DOHH2 (cell line): ENCODE results near the gene MATN3.

Experiments used
- CTCF ChIP-seq: fragments of 200-600 bp; sonication (generic); IDR thresholded peaks from one replicate; pipeline ENCODE4 v1.5.1; 2014; ENCODE audit warnings: antibody characterized with exemption, mild to moderate bottlenecking, low read depth, low read length; ENCODE audit not compliant: poor library complexity, severe bottlenecking
- EZH2phosphoT487 ChIP-seq: fragments of 200-600 bp; sonication (generic); IDR thresholded peaks from 2 replicates; pipeline ENCODE4 v1.6.1; 2017; ENCODE audit warnings: borderline replicate concordance, mild to moderate bottlenecking, antibody characterized with exemption, low read length, moderate library complexity, mixed read lengths

GRCh38 chr2:19990416-19990728 lies 22.1 kb downstream of the MATN3 start:
- TF ChIP-seq CTCF (no peak), EZH2phosphoT487 (no peak)
